Keratinocyte (primary cell): Measurements from ENCODE around the gene PCDHB9. TPM values are rescaled to one million over a fixed set of nuclear protein-coding genes. Genes with fewer than 3 reads are reported as not detected.

ENCODE experiments used
- DNase-seq: peaks from one replicate; pipeline ENCODE4 v3.0.0-alpha.2; 2011; ENCODE audit warnings: low read depth, missing footprints, low spot score
- FAIRE-seq: peaks from 2 replicates; lab custom pipeline; 2011; peaks lifted over from hg19 to GRCh38; lab: Jason Lieb, UNC
- H2AFZ ChIP-seq: 2 replicates; pipeline ENCODE4 v1.6.0; 2012; ENCODE audit warnings: low read length, control low read depth, inconsistent platforms; ENCODE audit not compliant: control insufficient read depth
- H3K27ac ChIP-seq: 2 replicates; pipeline ENCODE4 v1.5.1; 2011; ENCODE audit warnings: low read length; ENCODE audit not compliant: control insufficient read depth, insufficient read depth
- H3K27me3 ChIP-seq: 3 replicates; pipeline ENCODE4 v1.6.0; 2011; ENCODE audit warnings: low read length; ENCODE audit not compliant: control insufficient read depth, insufficient read depth; ENCODE audit errors: extremely low read depth
- H3K36me3 ChIP-seq, 2 experiments: 2 replicates in 1 of 2; 3 replicates in 1 of 2; pipeline ENCODE4 v1.5.1; 2011; ENCODE audit warnings: low read length in 2 of 2, mild to moderate bottlenecking in 1 of 2; ENCODE audit not compliant: control insufficient read depth in 2 of 2, insufficient read depth in 2 of 2; ENCODE audit errors: extremely low read depth in 1 of 2
- H3K4me1 ChIP-seq: 3 replicates; pipeline ENCODE4 v1.5.1; 2011; ENCODE audit warnings: low read length; ENCODE audit not compliant: control insufficient read depth, insufficient read depth; ENCODE audit errors: extremely low read depth
- H3K4me2 ChIP-seq: 3 replicates; pipeline ENCODE4 v1.6.0; 2011; ENCODE audit warnings: low read depth, low read length; ENCODE audit not compliant: control insufficient read depth, insufficient read depth; ENCODE audit errors: extremely low read depth
- H3K4me3 ChIP-seq, 3 experiments: fragments of 200-600 bp in 1 of 3; sonication (generic) in 1 of 3; 2 replicates in 2 of 3; 3 replicates in 1 of 3; pipeline ENCODE4 v1.5.1; 2011 to 2016; ENCODE audit warnings: low read length in 3 of 3, mild to moderate bottlenecking in 3 of 3, control low read depth in 2 of 3, inconsistent platforms in 1 of 3, low read depth in 1 of 3, mixed read lengths in 1 of 3, mixed run types in 1 of 3, moderate library complexity in 1 of 3; ENCODE audit not compliant: control insufficient read depth in 2 of 3, insufficient read depth in 2 of 3; ENCODE audit errors: extremely low read depth in 1 of 3
- H3K79me2 ChIP-seq: 2 replicates; pipeline ENCODE4 v1.6.0; 2012; ENCODE audit warnings: low read length; ENCODE audit not compliant: control insufficient read depth, insufficient read depth
- H3K9ac ChIP-seq: 3 replicates; pipeline ENCODE4 v1.6.0; 2011; ENCODE audit warnings: low read length; ENCODE audit not compliant: control insufficient read depth, insufficient read depth; ENCODE audit errors: extremely low read depth
- H3K9me1 ChIP-seq: 3 replicates; pipeline ENCODE4 v1.6.0; 2011; ENCODE audit warnings: low read length; ENCODE audit not compliant: control insufficient read depth, insufficient read depth; ENCODE audit errors: extremely low read depth
- H3K9me3 ChIP-seq: 2 replicates; pipeline ENCODE4 v1.5.1; 2012; ENCODE audit warnings: low read depth, low read length; ENCODE audit not compliant: control insufficient read depth
- H4K20me1 ChIP-seq: 3 replicates; pipeline ENCODE4 v1.6.0; 2011; ENCODE audit warnings: low read length; ENCODE audit not compliant: control insufficient read depth, insufficient read depth; ENCODE audit errors: extremely low read depth
- EZH2 ChIP-seq: IDR thresholded peaks from one replicate; pipeline ENCODE4 v1.6.1; 2012; ENCODE audit warnings: inconsistent platforms, mild to moderate bottlenecking, low read length, moderate library complexity
- dilution Hi-C: fragments of 300-500 bp; cut with MboI; formaldehyde crosslinking; loops from one replicate; pipeline ENCODE4 v1.7.0; 2020; ENCODE audit warnings: low sequenced_read_pairs; ENCODE audit not compliant: extremely low pct_ligation_motif_present
- polyA plus RNA-seq, 5 experiments: library from polyadenylated mRNA; depleted of rRNA in 3 of 5; stranded (reverse) in 3 of 5; stranded (forward) in 1 of 5; unstranded in 1 of 5; fragments of >200 nt; gene quantifications; 1 replicate in 1 of 5; 2 replicates in 3 of 5; 3 replicates in 1 of 5; pipeline versions ENCODE4 v1.2.1 to v1.2.3, GENCODE V29; 2011 to 2012; ENCODE audit warnings: missing spikeins in 2 of 5, low read depth in 1 of 5, low replicate concordance in 1 of 5
- TF ChIP-seq, protein P1 (sequence below), 3 experiments: IDR thresholded peaks in 1 of 3; conservative IDR thresholded peaks in 1 of 3; optimal IDR thresholded peaks in 1 of 3; 2 replicates in 2 of 3; 3 replicates in 1 of 3; pipeline versions ENCODE3 to v1.5.1; 2011; ENCODE audit warnings: low read length in 3 of 3, mild to moderate bottlenecking in 3 of 3, moderate library complexity in 2 of 3, control low read depth in 1 of 3, inconsistent platforms in 1 of 3; ENCODE audit not compliant: insufficient read depth in 2 of 3; ENCODE audit errors: extremely low read depth in 1 of 3

Gene PCDHB9
- polyA plus RNA-seq, 1 donor (not counting 4 experiments of a cell fraction or from before 2014, with no cell fraction given), result not detected

DNA sequence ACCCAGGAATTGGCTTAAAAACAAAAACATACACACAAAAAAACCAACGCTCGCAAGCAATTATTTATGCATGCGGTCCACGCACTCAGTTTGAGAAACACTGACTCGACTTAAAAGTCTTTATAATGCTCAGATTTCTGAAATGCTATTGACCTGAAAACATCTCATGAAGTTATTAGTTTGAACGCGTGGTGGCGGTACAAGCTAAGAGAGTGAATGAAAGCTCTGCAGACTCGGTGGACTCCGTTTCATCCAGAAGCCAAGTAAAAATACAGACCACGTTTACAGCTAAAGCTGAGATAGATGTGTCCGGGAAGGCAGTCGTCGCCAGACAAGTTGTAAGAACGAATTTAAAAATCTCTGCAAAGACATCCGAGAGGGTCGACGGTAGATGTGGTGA, 37.1 kb upstream of the PCDHB9 start, which contains the start of gene PCDHB6:
Gene PCDHB6 (plus strand): TSS at position 246 of the 400 bp plus-strand sequence. CDS start 201 bp downstream, outside the sequence.
- no peaks in the 10 kb centered on the region for H3K27me3 ChIP-seq
- no peak within 1 kb of the TSS for H3K4me2 ChIP-seq

DNA sequence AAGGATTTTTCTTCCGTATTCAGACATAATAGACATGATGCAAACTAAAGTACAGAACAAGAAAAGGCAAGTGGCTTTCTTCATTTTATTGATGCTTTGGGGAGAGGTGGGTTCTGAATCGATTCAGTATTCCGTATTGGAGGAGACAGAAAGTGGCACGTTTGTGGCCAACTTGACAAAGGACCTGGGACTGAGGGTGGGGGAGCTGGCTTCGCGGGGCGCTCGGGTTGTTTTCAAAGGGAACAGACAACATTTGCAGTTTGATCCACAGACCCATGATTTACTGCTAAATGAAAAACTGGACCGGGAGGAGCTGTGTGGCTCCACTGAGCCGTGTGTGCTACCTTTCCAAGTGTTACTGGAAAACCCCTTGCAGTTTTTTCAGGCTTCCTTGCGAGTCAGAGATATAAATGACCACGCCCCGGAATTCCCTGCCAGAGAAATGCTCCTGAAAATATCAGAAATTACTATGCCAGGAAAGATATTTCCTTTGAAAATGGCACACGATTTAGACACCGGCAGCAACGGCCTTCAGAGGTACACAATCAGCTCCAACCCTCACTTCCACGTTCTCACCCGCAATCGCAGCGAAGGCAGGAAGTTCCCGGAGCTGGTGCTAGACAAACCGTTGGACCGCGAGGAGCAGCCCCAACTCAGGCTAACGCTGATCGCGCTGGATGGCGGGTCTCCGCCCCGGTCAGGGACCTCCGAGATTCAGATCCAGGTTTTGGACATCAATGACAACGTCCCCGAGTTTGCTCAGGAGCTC, 36.6 kb upstream of the PCDHB9 start:
- dilution Hi-C loops, result no loop called here

More for the DNA sequence above, 37.1 kb upstream of the PCDHB9 start, which contains the start of gene PCDHB6:
- Histone ChIP-seq H3K9me1 (no peaks in the 10 kb centered on the region), H3K4me1 (no peaks in the 10 kb centered on the region), H3K9me3 (no peaks in the 10 kb centered on the region), H2AFZ (no peak within 1 kb of the TSS), H3K27ac (no peak within 1 kb of the TSS), H3K9ac (no peak within 1 kb of the TSS), H4K20me1 (no peaks in the 10 kb centered on the region), H3K4me3 (no peak within 1 kb of the TSS), H3K36me3 (no peaks in the 10 kb centered on the region), H3K79me2 (no peaks in the 10 kb centered on the region)
- dilution Hi-C loops, result no loop called here
- FAIRE-seq (no peak), DNase-seq (no peak)
- TF ChIP-seq, protein P1, sequence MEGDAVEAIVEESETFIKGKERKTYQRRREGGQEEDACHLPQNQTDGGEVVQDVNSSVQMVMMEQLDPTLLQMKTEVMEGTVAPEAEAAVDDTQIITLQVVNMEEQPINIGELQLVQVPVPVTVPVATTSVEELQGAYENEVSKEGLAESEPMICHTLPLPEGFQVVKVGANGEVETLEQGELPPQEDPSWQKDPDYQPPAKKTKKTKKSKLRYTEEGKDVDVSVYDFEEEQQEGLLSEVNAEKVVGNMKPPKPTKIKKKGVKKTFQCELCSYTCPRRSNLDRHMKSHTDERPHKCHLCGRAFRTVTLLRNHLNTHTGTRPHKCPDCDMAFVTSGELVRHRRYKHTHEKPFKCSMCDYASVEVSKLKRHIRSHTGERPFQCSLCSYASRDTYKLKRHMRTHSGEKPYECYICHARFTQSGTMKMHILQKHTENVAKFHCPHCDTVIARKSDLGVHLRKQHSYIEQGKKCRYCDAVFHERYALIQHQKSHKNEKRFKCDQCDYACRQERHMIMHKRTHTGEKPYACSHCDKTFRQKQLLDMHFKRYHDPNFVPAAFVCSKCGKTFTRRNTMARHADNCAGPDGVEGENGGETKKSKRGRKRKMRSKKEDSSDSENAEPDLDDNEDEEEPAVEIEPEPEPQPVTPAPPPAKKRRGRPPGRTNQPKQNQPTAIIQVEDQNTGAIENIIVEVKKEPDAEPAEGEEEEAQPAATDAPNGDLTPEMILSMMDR (optimal IDR thresholded peaks at IDR 0.05 in 1 of 3, IDR thresholded peaks at IDR 0.05 in 1 of 3, conservative IDR thresholded peaks at IDR 0.05 in 1 of 3; ENCODE audit: extremely low read depth in 1 of 3, insufficient read depth in 2 of 3, low read length in 3 of 3), result no peak
- no peak for TF ChIP-seq EZH2

More for the DNA sequence above, 36.6 kb upstream of the PCDHB9 start:
- FAIRE-seq (no peak), DNase-seq (no peak)
- H3K4me1 ChIP-seq, result no peaks in the 10 kb centered on the region
- TF ChIP-seq, protein P1 (optimal IDR thresholded peaks at IDR 0.05 in 1 of 3, IDR thresholded peaks at IDR 0.05 in 1 of 3, conservative IDR thresholded peaks at IDR 0.05 in 1 of 3; ENCODE audit: extremely low read depth in 1 of 3, insufficient read depth in 2 of 3, low read length in 3 of 3), result no peak
- no peak for TF ChIP-seq EZH2
- H3K4me2 ChIP-seq, result no peak overlapping the region
- H3K9ac ChIP-seq, result no peak overlapping the region
- H4K20me1 ChIP-seq, result no peaks in the 10 kb centered on the region
- H3K79me2 ChIP-seq, result no peaks in the 10 kb centered on the region
- no peak overlapping the region for H3K4me3 ChIP-seq
- H2AFZ ChIP-seq, result no peak overlapping the region
- H3K9me1 ChIP-seq, result no peaks in the 10 kb centered on the region
- no peaks in the 10 kb centered on the region for H3K9me3 ChIP-seq
- H3K27me3 ChIP-seq, result no peaks in the 10 kb centered on the region
- H3K27ac ChIP-seq, result no peak overlapping the region
- no peaks in the 10 kb centered on the region for H3K36me3 ChIP-seq
